ENCODE data around the gene LIPC. TPM values are rescaled to one million over a fixed set of nuclear protein-coding genes. Genes with fewer than 3 reads are reported as not detected.

Gene LIPC
- total and polyA plus RNA-seq, 2 experiments from 2014 or later: not detected

- Histone ChIP-seq H3K27ac (ENCODE audit: low read depth) (no peak overlapping the region), H3K4me2 (no peak overlapping the region), H3F3A (replicated peaks; ENCODE audit: low read depth) (no peaks in the 10 kb centered on the region), H3K27me3 (ENCODE audit: insufficient read depth) (no peaks in the 10 kb centered on the region), H3K36me3 (ENCODE audit: insufficient read depth) (no peaks in the 10 kb centered on the region), H3K79me2 (replicated peaks; ENCODE audit: insufficient read depth) (no peaks in the 10 kb centered on the region), H3K9me2 (ENCODE audit: insufficient read depth) (peaks cover 10% of the 10 kb centered on the region), H3K4me1 (ENCODE audit: insufficient read depth) (no peaks in the 10 kb centered on the region), H2AFZ (no peak overlapping the region), H4K20me1 (replicated peaks; ENCODE audit: insufficient read depth) (no peaks in the 10 kb centered on the region), H3K4me3 (no peak overlapping the region)
- TF ChIP-seq POLR2AphosphoS5 (IDR thresholded peaks at IDR 0.05; ENCODE audit: low read depth): no peak
- no peak for TF ChIP-seq NANOG (IDR thresholded peaks at IDR 0.05; ENCODE audit: borderline replicate concordance)
- no peak for TF ChIP-seq ETS1 (IDR thresholded peaks at IDR 0.05)
- TF ChIP-seq STAT1 (IDR thresholded peaks at IDR 0.05; ENCODE audit: unreplicated experiment): no peak
- no peak for TF ChIP-seq ZNF331 (CRISPR knock-in tag; IDR thresholded peaks at IDR 0.05; ENCODE audit: low read depth)
- no peak for TF ChIP-seq EZH2 (IDR thresholded peaks at IDR 0.05; ENCODE audit: low read depth, unreplicated experiment)
- no peak for TF ChIP-seq REST (IDR thresholded peaks at IDR 0.05; ENCODE audit: unreplicated experiment)
- TF ChIP-seq ZNF462 (CRISPR knock-in tag; IDR thresholded peaks at IDR 0.05): no peak
- TF ChIP-seq ZNF114 (CRISPR knock-in tag; IDR thresholded peaks at IDR 0.05): no peak
- no peak for TF ChIP-seq EZH2phosphoT487 (IDR thresholded peaks at IDR 0.05; ENCODE audit: unreplicated experiment)
- no peak for TF ChIP-seq CTCF (conservative IDR thresholded peaks at IDR 0.05; ENCODE audit: low read depth in 2 of 2)
- no peak for TF ChIP-seq CREB1 (CRISPR knock-in tag; IDR thresholded peaks at IDR 0.05; ENCODE audit: low read depth)
- TF ChIP-seq JUNB (IDR thresholded peaks at IDR 0.05; ENCODE audit: unreplicated experiment): no peak
- H3K4me1 Mint-ChIP-seq: no peaks in the 10 kb centered on the region
- H3K36me3 Mint-ChIP-seq (ENCODE audit: low read depth): 0 out of 3 replicates have a peak, but pooled peaks cover 3% of the 10 kb centered on the region
- H3K9me3 Mint-ChIP-seq: peaks cover 9% of the 10 kb centered on the region
- ATAC-seq: no peak
- H3K27me3 Mint-ChIP-seq (ENCODE audit: insufficient read depth, low read depth, poor library complexity): no peaks in the 10 kb centered on the region
- no peak overlapping the region for H3K27ac Mint-ChIP-seq
- no peak overlapping the region for H3K4me3 Mint-ChIP-seq
- DNase-seq (ENCODE audit: low spot score): no peak
Measured at GRCh38 chr15:58486062-58486461, 54.3 kb downstream of the LIPC start.
